Fibroblast of lung (primary cell): ENCODE data around the gene STKLD1. TPM values are rescaled to one million over a fixed set of nuclear protein-coding genes. Genes with fewer than 3 reads are reported as not detected.

Experiments
- DNase-seq, 2 donors: peaks; one replicate each; pipeline versions ENCODE4 v3.0.0 to v3.0.0-alpha.2; 2010; ENCODE audit warnings: low read depth in 2 of 2
- H2AFZ ChIP-seq: 2 replicates; pipeline ENCODE4 v1.5.1; 2012; ENCODE audit warnings: low read length, control low read depth, inconsistent platforms
- H3K27ac ChIP-seq: 2 replicates; pipeline ENCODE4 v1.5.1; 2011; ENCODE audit warnings: low read length, control low read depth; ENCODE audit not compliant: insufficient read depth
- H3K27me3 ChIP-seq: 2 replicates; pipeline ENCODE4 v1.5.1; 2011; ENCODE audit warnings: mild to moderate bottlenecking, low read length; ENCODE audit not compliant: control insufficient read depth, insufficient read depth
- H3K36me3 ChIP-seq: 2 replicates; pipeline ENCODE4 v1.5.1; 2011; ENCODE audit warnings: low read length; ENCODE audit not compliant: control insufficient read depth, insufficient read depth
- H3K4me1 ChIP-seq: 2 replicates; pipeline ENCODE4 v1.5.1; 2011; ENCODE audit warnings: low read length; ENCODE audit not compliant: control insufficient read depth, insufficient read depth; ENCODE audit errors: extremely low read depth
- H3K4me2 ChIP-seq: 2 replicates; pipeline ENCODE4 v1.5.1; 2011; ENCODE audit warnings: low read length, control low read depth; ENCODE audit not compliant: insufficient read depth; ENCODE audit errors: extremely low read depth
- H3K4me3 ChIP-seq, 4 experiments: fragments of 200-600 bp in 1 of 4; sonication (generic) in 1 of 4; replicated peaks in 1 of 4; 2 replicates each; pipeline ENCODE4 v1.5.1; 2011 to 2016; ENCODE audit warnings: low read length in 4 of 4, low read depth in 3 of 4, mild to moderate bottlenecking in 3 of 4, control low read depth in 2 of 4, inconsistent platforms in 1 of 4, mixed read lengths in 1 of 4; ENCODE audit not compliant: insufficient read depth in 1 of 4; ENCODE audit errors: control extremely low read depth in 1 of 4
- H3K79me2 ChIP-seq: 2 replicates; pipeline ENCODE4 v1.5.1; 2012; ENCODE audit warnings: mild to moderate bottlenecking, low read length, inconsistent platforms; ENCODE audit not compliant: control insufficient read depth, insufficient read depth
- H3K9ac ChIP-seq: 2 replicates; pipeline ENCODE4 v1.5.1; 2011; ENCODE audit warnings: mild to moderate bottlenecking, low read length, control low read depth; ENCODE audit not compliant: insufficient read depth
- H3K9me3 ChIP-seq: 2 replicates; pipeline ENCODE4 v1.5.1; 2012; ENCODE audit warnings: low read depth, low read length; ENCODE audit not compliant: control insufficient read depth, insufficient read depth
- H4K20me1 ChIP-seq: 2 replicates; pipeline ENCODE4 v1.5.1; 2011; ENCODE audit warnings: low read length; ENCODE audit not compliant: control insufficient read depth, insufficient read depth; ENCODE audit errors: extremely low read depth
- CTCF ChIP-seq, 2 donors: IDR thresholded peaks in 1 of 2; conservative IDR thresholded peaks in 1 of 2; 1 replicate in 1 of 2; 2 replicates in 1 of 2; pipeline ENCODE4 v1.5.1; 2011 to 2012; ENCODE audit warnings: low read length in 2 of 2, control low read depth in 1 of 2, inconsistent platforms in 1 of 2, low read depth in 1 of 2, mild to moderate bottlenecking in 1 of 2
- EZH2 ChIP-seq: IDR thresholded peaks from 2 replicates; pipeline ENCODE4 v1.5.1; 2012; ENCODE audit warnings: low read length, control low read depth, mild to moderate bottlenecking; ENCODE audit errors: missing control alignments
- polyA plus RNA-seq, 2 donors: library from polyadenylated mRNA; depleted of rRNA in 1 of 2; stranded (reverse) in 1 of 2; unstranded in 1 of 2; fragments of >200 nt; gene quantifications; 2 replicates each; pipeline ENCODE4 v1.2.1, GENCODE V29; 2011 to 2012; ENCODE audit warnings: missing spikeins in 1 of 2
- total RNA-seq: library from RNA; depleted of rRNA; stranded (reverse); fragments of >200 nt; gene quantifications from 2 replicates; pipeline ENCODE4 v1.2.1, GENCODE V29; 2014

Gene STKLD1
- total and polyA plus RNA-seq, 2 donors (not counting 1 experiment from before 2014, with no cell fraction given): 0.79 to 0.99 TPM

GRCh38 chr9:133344071-133344470 lies 32.1 kb upstream of the STKLD1 start:
- no peaks in the 10 kb centered on the region for H3K9me3 ChIP-seq
- no peak for DNase-seq
- H3K79me2 ChIP-seq: peaks cover 28% of the 10 kb centered on the region
- peaks cover 35% of the 10 kb centered on the region for H3K36me3 ChIP-seq
- no peaks in the 10 kb centered on the region for H3K27me3 ChIP-seq
- peaks cover 6% of the 10 kb centered on the region for H3K4me1 ChIP-seq
- no peak overlapping the region for H3K9ac ChIP-seq
- H4K20me1 ChIP-seq: no peaks in the 10 kb centered on the region
- no peak overlapping the region for H2AFZ ChIP-seq
- H3K4me2 ChIP-seq: no peak overlapping the region
- H3K4me3 ChIP-seq: no peak overlapping the region
- TF ChIP-seq CTCF (conservative IDR thresholded peaks at IDR 0.05 in 1 of 2, IDR thresholded peaks at IDR 0.05 in 1 of 2; ENCODE audit: low read depth in 1 of 2, low read length in 2 of 2): no peak
- TF ChIP-seq EZH2: no peak
- H3K27ac ChIP-seq: no peak overlapping the region

- TF ChIP-seq EZH2 (no peak), CTCF (conservative IDR thresholded peaks at IDR 0.05 in 1 of 2, IDR thresholded peaks at IDR 0.05 in 1 of 2; ENCODE audit: low read depth in 1 of 2, low read length in 2 of 2) (no peak)
- H3K79me2 ChIP-seq: peaks cover 37% of the 10 kb centered on the region
- H3K27ac ChIP-seq: no peak overlapping the region
- no peak for DNase-seq
- no peak overlapping the region for H3K4me2 ChIP-seq
- peaks cover 9% of the 10 kb centered on the region for H3K4me1 ChIP-seq
- H4K20me1 ChIP-seq: no peaks in the 10 kb centered on the region
- H3K27me3 ChIP-seq: no peaks in the 10 kb centered on the region
- H3K9ac ChIP-seq: no peak overlapping the region
- H3K9me3 ChIP-seq: no peaks in the 10 kb centered on the region
- H3K36me3 ChIP-seq: peaks cover 39% of the 10 kb centered on the region
- H2AFZ ChIP-seq: no peak overlapping the region
- no peak overlapping the region for H3K4me3 ChIP-seq
These were observed 31.2 kb upstream of the STKLD1 start for GRCh38 chr9:133344979-133345378.

GRCh38 chr9:133345596-133345995 lies 30.6 kb upstream of the STKLD1 start:
- Histone ChIP-seq H4K20me1 (no peaks in the 10 kb centered on the region), H3K9ac (no peak overlapping the region), H3K4me1 (peaks cover 11% of the 10 kb centered on the region), H3K27ac (no peak overlapping the region), H3K4me2 (no peak overlapping the region), H3K27me3 (no peaks in the 10 kb centered on the region), H2AFZ (no peak overlapping the region), H3K36me3 (peaks cover 40% of the 10 kb centered on the region), H3K4me3 (no peak overlapping the region), H3K9me3 (no peaks in the 10 kb centered on the region), H3K79me2 (peaks cover 43% of the 10 kb centered on the region)
- TF ChIP-seq EZH2 (no peak), CTCF (conservative IDR thresholded peaks at IDR 0.05 in 1 of 2, IDR thresholded peaks at IDR 0.05 in 1 of 2; ENCODE audit: low read depth in 1 of 2, low read length in 2 of 2) (no peak)
- no peak for DNase-seq
